ENCODE measurements around the gene ZNF740.

DNA sequence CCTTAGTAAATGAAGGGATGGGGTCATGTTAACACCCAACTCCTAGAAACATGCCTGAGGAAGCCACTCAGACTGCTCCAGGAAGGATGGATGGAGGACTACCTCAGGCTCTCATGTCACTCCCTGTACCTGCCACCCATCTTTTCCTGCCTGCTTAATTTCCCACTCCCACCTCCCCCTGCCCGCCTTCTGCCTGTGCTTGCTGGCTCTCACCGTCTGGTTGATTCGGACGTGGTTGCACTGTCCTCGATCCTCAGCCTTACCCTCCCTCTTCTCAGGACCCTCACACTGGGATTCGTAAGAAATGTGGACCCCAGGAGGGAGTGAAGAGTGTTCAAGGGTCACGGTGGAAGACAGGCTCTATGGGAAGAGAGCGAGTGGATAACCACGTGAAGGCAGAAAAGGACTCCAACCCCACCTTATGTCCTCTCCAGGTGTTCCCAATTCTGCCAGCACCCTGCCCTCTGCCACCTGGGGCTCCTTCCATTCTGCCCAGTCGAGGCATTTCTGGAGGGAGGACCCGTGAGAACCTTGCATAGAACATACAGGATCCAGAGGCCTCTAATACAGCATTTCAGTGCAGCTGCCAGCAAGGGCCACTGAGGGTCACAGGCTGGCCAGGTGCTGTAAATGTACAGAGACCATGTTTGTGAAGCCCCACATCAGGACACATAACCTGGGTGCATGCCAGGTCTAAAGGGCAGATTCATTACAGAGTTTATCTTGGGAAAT lies 13.6 kb downstream of the ZNF740 start:
- TF ChIP-seq, protein P1, sequence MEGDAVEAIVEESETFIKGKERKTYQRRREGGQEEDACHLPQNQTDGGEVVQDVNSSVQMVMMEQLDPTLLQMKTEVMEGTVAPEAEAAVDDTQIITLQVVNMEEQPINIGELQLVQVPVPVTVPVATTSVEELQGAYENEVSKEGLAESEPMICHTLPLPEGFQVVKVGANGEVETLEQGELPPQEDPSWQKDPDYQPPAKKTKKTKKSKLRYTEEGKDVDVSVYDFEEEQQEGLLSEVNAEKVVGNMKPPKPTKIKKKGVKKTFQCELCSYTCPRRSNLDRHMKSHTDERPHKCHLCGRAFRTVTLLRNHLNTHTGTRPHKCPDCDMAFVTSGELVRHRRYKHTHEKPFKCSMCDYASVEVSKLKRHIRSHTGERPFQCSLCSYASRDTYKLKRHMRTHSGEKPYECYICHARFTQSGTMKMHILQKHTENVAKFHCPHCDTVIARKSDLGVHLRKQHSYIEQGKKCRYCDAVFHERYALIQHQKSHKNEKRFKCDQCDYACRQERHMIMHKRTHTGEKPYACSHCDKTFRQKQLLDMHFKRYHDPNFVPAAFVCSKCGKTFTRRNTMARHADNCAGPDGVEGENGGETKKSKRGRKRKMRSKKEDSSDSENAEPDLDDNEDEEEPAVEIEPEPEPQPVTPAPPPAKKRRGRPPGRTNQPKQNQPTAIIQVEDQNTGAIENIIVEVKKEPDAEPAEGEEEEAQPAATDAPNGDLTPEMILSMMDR (conservative IDR thresholded peaks at IDR 0.05; ENCODE audit: low read length): no peak
- no peak for TF ChIP-seq EZH2phosphoT487 (IDR thresholded peaks at IDR 0.05; ENCODE audit: borderline replicate concordance, low read depth, low read length)

Data from OCI-LY7 (cell line).